ENCODE results near the gene TOMM22. TPM values are rescaled to one million over a fixed set of nuclear protein-coding genes. Genes with fewer than 3 reads are reported as not detected.
"Not testable (repeated sequence)": the region's sequence is repeated elsewhere in the genome, so short reads cannot be mapped to it uniquely, and the experiment has no call there.

The TOMM22 gene
- total RNA-seq: 10 to 100 TPM; 42.2 to 84.3 (median 59.5) TPM

DNA sequence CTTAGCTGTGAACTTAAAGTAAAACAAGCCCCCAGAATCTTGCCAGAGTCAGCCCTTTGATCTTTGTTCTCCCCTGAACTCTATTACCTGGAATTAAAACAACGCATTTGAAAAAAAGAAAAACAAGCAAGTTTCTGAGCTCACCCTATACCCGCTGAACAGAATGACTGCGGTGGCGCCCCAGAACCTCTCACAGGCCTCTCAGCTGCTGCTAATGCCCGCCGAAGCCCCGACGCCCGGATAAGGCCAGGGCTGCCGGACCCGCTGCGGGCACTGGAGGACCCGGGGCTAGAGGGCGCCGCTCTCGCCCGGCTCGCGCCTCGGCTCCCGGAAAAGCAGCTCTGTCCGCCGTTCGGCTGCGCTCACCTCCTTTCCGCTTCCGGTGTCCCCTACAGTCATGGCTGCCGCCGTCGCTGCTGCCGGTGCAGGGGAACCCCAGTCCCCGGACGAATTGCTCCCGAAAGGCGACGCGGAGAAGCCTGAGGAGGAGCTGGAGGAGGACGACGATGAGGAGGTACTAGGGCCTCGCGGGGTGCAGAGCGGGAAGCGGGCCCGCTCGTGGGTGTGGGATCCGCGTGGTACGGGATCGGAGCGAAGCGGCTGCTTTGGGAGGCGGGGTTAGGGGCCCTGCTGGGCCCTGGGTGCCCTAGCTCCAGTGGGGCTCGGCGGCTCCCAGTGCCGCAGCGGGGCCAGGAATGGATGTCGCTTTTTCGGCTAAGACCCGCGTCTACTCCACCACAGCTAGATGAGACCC, at the start of gene TOMM22:
Gene TOMM22 (plus strand): TSS at position 376 of the 754 bp plus-strand sequence. CDS start 22 bp downstream, at position 398.
- peaks cover 0 to 3% of the 10 kb centered on the region in 2 donors for H3K4me1 ChIP-seq (replicated peaks in 1 of 2)
- in situ Hi-C loops (cut with MboI; ENCODE audit: low pct_unique_long_range_greater_than_20kb in 2 of 9, low sequenced_read_pairs in 9 of 9, unreplicated experiment in 9 of 9): no loop called here
- H3K27ac ChIP-seq: peak within 1 kb of the TSS; percentile 67 to 90
- peak within 1 kb of the TSS; percentile 85 to 99 (median 90) for H3K4me3 ChIP-seq
- ATAC-seq (replicated peaks in 6 of 8): peak; percentile 98 to 99 (median 99)
- 0 to 2% (median 0%) methylated on average over 1 to 15 of the region's 60 CpGs; no CpG with 5 or more reads in 3 of the 10 experiments for whole genome bisulfite sequencing, 10 experiments

DNA sequence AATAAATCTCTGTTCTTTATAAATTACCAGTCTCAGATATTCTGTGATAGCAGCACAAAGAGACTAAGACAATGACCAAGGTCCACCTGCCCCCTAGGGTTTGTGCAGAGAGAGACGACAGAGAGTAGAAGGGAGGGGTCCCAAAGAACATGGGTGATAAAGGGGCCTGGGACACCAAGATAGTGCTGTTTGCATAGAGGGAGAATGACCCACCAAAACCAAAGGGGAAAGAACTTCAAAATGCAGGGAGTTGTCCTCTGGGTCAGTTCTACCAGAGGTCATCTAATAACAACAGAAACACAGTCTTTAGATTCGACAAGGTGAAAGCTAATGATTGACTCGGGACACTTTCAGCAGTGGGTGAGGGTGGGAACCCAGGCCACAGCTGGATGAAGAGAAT, 49.2 kb upstream of the TOMM22 start:
- no peak for ATAC-seq (replicated peaks in 6 of 8)
- H3K4me1 ChIP-seq (replicated peaks in 1 of 2): no peaks in the 10 kb centered on the region
- WGBS, 10 experiments: 56 to 100% (median 83%) methylated on average over 1 to 3 of the region's 3 CpGs; no CpG with 5 or more reads in 5 of the 10 experiments
- H3K27ac ChIP-seq: no peak overlapping the region
- H3K4me3 ChIP-seq: no peak overlapping the region
- in situ Hi-C loops (cut with MboI; ENCODE audit: low pct_unique_long_range_greater_than_20kb in 2 of 9, low sequenced_read_pairs in 9 of 9, unreplicated experiment in 9 of 9): no loop called here

DNA sequence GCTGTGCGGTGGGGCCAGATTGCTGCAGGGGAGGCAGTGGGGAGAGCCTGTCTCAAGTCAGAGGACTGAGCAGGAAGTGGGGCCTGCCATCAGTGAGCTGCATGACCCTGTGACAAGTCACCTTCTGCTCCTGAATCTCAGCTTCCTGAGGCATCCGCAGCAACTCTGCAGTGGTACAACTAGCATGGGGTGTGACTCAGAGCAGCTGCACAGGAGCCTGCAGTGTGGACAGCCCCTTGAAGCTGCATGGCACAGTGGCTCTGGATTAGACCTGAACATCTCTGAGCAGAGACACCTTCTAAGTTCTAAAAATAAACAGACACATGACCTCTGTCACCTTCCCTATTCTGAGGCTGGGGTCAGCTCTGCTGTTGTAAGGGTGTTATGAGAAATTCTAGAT, 43.5 kb upstream of the TOMM22 start:
- Histone ChIP-seq H3K4me3 (no peak overlapping the region), H3K27ac (peak overlapping the region in 1 of 2 donors; percentile 41), H3K4me1 (replicated peaks in 1 of 2) (peaks cover 0 to 5% of the 10 kb centered on the region in 2 donors)
- in situ Hi-C loops (cut with MboI; ENCODE audit: low pct_unique_long_range_greater_than_20kb in 2 of 9, low sequenced_read_pairs in 9 of 9, unreplicated experiment in 9 of 9): no loop called here
- peak in 1 of 8 experiments; percentile 34 for ATAC-seq (replicated peaks in 6 of 8)
- WGBS, 10 experiments: 90 to 100% (median 100%) methylated on average over 1 to 2 of the region's 2 CpGs; no CpG with 5 or more reads in 7 of the 10 experiments

DNA sequence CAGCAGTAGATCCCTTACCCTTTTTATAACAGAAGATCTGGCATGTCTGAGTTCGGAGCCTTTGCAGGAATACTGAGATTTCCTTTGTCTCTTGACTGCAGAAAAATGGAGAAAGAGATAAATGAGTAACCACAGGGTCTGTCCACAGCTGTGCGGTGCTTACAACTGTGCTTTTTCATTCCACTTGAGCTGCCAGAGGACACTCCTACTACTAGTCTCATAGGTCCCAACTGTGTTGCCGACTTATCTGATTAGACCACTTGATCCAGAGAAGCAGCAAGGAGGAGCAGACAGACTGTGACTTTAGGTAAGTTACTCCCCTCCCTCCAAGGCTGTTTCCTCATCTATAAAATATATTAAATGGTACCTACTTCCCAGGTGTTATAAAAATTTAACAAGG, 43.0 kb upstream of the TOMM22 start:
- Histone ChIP-seq H3K4me3 (no peak overlapping the region), H3K4me1 (replicated peaks in 1 of 2) (peaks cover 0 to 5% of the 10 kb centered on the region in 2 donors), H3K27ac (peak overlapping the region in 1 of 2 donors; percentile 41)
- no peak for ATAC-seq (replicated peaks in 6 of 8)
- in situ Hi-C loops (cut with MboI; ENCODE audit: low pct_unique_long_range_greater_than_20kb in 2 of 9, low sequenced_read_pairs in 9 of 9, unreplicated experiment in 9 of 9): no loop called here
- WGBS, 10 experiments: 0 to 100% (median 62%) methylated on average over 1 to 3 of the region's 3 CpGs; no CpG with 5 or more reads in 2 of the 10 experiments

DNA sequence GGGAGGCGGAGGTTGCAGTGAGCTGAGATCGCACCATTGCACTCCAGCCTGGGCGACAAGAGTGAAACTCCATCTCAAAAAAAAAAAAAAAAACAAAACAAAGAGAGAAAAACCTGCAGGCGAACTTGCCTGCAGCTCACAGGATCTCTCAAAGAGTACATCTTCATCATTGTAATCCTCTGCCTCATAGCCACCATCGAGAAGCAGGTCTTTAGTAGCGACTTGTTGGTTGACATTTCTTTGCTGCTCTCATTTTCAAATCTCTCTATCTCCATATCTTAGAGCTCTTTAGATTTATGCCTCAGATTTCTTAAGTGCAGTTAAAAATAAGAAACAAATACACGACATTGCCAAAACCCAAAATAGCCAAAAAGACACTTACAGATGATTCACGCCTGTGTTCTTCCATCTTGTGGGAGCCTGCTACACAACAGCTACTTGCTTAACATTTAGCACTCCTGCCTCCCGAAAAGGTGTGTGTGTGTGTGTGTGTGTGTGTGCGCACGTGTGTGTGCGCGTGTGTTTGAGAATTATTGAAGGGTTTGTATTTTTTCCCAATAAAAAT, 40.2 kb upstream of the TOMM22 start:
- in situ Hi-C loops (cut with MboI; ENCODE audit: low pct_unique_long_range_greater_than_20kb in 2 of 9, low sequenced_read_pairs in 9 of 9, unreplicated experiment in 9 of 9): no loop called here
- ATAC-seq (replicated peaks in 6 of 8): no peak
- Histone ChIP-seq H3K4me3 (no peak overlapping the region), H3K27ac (no peak overlapping the region), H3K4me1 (replicated peaks in 1 of 2) (peaks cover 0 to 5% of the 10 kb centered on the region in 2 donors)
- 87 to 100% (median 94%) methylated on average over 1 to 10 of the region's 13 CpGs; no CpG with 5 or more reads in 4 of the 10 experiments for WGBS, 10 experiments

DNA sequence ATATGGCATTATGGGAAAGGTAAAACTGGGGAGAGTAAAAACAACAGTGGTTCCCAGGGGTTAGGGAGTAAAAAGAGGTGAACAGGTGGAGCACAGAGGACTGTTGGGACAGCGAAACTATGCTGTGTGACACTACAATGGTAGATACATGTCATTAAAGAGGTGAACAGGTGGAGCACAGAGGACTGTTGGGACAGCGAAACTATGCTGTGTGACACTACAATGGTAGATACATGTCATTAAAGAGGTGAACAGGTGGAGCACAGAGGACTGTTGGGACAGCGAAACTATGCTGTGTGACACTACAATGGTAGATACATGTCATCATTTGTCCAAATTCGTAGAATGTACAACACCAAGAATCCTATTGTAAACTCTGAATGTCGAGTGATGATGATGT, 37.5 kb upstream of the TOMM22 start:
- 67 to 100% (median 92%) methylated on average over 1 to 3 of the region's 5 CpGs; no CpG with 5 or more reads in 4 of the 10 experiments for WGBS, 10 experiments
- peak in 2 of 8 experiments; percentile 54 to 66 for ATAC-seq (replicated peaks in 6 of 8)
- H3K27ac ChIP-seq; in situ Hi-C loops (cut with MboI; ENCODE audit: low pct_unique_long_range_greater_than_20kb in 2 of 9, low sequenced_read_pairs in 9 of 9, unreplicated experiment in 9 of 9); H3K4me3 ChIP-seq; H3K4me1 ChIP-seq (replicated peaks in 1 of 2): not testable (repeated sequence)

- in situ Hi-C loops (cut with MboI; ENCODE audit: low pct_unique_long_range_greater_than_20kb in 2 of 9, low sequenced_read_pairs in 9 of 9, unreplicated experiment in 9 of 9): no loop called here
- Histone ChIP-seq H3K4me3 (no peak overlapping the region), H3K27ac (no peak overlapping the region), H3K4me1 (replicated peaks in 1 of 2) (no peaks in the 10 kb centered on the region)
- WGBS, 10 experiments: 80 to 100% (median 94%) methylated on average over 1 to 6 of the region's 6 CpGs; no CpG with 5 or more reads in 2 of the 10 experiments
- no peak for ATAC-seq (replicated peaks in 6 of 8)
Observed at GRCh38 chr22:38645430-38645829, 36.3 kb upstream of the TOMM22 start.

DNA sequence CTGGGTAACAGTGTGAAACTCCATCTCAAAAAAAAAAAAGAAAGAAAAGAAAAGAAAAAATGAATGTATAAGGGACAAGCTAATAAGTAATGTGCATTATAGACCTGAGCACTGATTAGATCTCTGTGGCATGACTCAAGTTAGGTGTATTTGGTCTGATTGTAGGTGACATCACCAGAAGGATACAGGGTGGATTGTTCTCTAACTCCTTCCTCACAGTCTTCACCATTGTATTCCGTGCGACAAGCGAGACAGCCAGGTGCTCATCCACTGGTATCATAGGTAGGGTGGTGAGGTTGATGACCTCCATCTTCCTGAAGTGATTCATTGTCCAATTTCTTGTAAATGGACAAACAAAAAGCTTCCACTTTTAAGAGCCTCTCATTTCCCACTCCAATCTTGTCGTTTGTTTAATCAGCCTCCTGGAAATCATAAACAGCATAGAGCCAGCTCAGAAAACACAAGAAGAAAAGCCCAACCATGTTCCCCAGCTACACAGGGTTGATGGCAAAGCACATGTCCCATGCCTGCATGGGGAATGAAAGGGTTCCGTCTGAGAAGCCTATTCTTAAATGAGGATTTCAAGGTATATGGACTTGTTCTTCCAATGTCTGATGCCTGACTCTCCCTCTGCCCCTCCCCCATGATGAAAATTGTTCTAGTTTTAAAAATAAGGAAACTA, 31.8 kb upstream of the TOMM22 start:
- no peak for ATAC-seq (replicated peaks in 6 of 8)
- Histone ChIP-seq H3K4me3 (no peak overlapping the region), H3K27ac (no peak overlapping the region), H3K4me1 (replicated peaks in 1 of 2) (peaks cover 0 to under 1% of the 10 kb centered on the region in 2 donors)
- in situ Hi-C loops (cut with MboI; ENCODE audit: low pct_unique_long_range_greater_than_20kb in 2 of 9, low sequenced_read_pairs in 9 of 9, unreplicated experiment in 9 of 9): no loop called here
- WGBS, 10 experiments: 42 to 98% (median 86%) methylated on average over 1 to 5 of the region's 5 CpGs; no CpG with 5 or more reads in 2 of the 10 experiments

DNA sequence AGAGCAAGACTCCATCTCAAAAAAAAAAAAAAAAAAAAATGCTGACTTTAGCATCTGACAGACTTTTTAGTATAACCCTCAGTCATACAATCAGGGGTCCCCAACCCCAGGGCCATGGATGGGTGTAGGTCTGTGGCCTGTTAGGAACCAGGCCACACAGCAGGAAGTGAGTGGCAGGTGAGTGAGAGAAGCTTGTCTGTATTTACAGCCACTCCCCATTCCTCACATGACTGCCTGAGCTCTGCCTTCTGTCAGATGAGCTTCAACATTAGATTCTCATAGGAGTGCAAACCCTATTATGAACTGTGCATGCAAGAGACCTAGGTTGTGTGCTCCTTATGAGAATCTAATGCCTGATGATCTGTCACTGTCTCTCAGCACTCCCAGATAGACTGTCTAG, 28.9 kb upstream of the TOMM22 start:
- no peak overlapping the region for H3K4me3 ChIP-seq
- H3K4me1 ChIP-seq (replicated peaks in 1 of 2): peaks cover under 1 to 4% of the 10 kb centered on the region in 2 donors
- no peak overlapping the region for H3K27ac ChIP-seq
- in situ Hi-C loops (cut with MboI; ENCODE audit: low pct_unique_long_range_greater_than_20kb in 2 of 9, low sequenced_read_pairs in 9 of 9, unreplicated experiment in 9 of 9): no loop called here
- no peak for ATAC-seq (replicated peaks in 6 of 8)

GRCh38 chr22:38653741-38654140, 28.0 kb upstream of the TOMM22 start:
- 96 to 100% (median 100%) methylated on average over 1 to 8 of the region's 8 CpGs; no CpG with 5 or more reads in 3 of the 10 experiments for WGBS, 10 experiments
- in situ Hi-C loops (cut with MboI; ENCODE audit: low pct_unique_long_range_greater_than_20kb in 2 of 9, low sequenced_read_pairs in 9 of 9, unreplicated experiment in 9 of 9): no loop called here
- no peak overlapping the region for H3K27ac ChIP-seq

DNA sequence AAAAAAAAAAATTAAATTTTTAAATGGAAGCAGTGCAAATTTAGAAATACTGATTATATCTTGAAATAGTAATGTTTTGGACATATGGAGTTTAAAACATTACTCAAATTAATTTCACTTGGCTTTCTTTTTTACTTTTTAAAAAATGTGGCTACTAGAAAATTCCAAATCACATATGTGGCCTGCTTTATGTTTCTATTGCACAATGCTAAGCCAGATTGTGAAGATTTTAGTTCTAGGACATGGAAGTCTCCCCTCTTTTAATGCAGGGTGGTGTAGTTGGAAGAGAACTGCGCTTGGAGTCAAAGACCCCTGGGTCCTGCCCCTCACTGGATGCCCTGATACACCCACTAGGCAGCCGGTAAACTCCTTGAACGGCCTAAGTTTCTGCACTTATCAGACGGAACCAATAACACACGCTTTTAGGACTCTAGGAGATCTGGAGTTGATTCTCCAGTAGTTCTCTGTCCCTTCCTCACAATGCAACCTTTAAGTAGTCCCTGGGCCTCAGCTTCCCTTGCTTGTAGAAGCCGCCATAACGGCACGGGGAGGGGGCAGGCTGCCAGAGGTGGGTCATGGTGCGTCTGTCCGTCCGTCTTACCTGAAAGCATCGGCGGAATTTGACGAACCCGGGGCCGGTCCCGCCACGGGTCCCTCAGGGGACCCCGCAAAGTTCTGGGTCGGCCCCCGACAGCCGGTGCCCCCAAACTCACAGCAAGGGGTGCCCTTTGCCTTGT, 26.1 kb upstream of the TOMM22 start:
- Histone ChIP-seq H3K4me3 (peak overlapping the region; percentile 74 to 98 (median 92)), H3K27ac (peak overlapping the region; percentile 99 to 100), H3K4me1 (replicated peaks in 1 of 2) (peaks cover 3 to 4% of the 10 kb centered on the region in 2 donors)
- 0 to 100% (median 13%) methylated on average over 1 to 7 of the region's 22 CpGs; no CpG with 5 or more reads in 3 of the 10 experiments for WGBS, 10 experiments
- peak in 7 of 8 experiments; percentile 8 to 30 (median 13) for ATAC-seq (replicated peaks in 6 of 8)
- in situ Hi-C loops (cut with MboI; ENCODE audit: low pct_unique_long_range_greater_than_20kb in 2 of 9, low sequenced_read_pairs in 9 of 9, unreplicated experiment in 9 of 9): no loop called here

More at GRCh38 chr22:38653741-38654140, 28.0 kb upstream of the TOMM22 start:
- Histone ChIP-seq H3K4me3 (no peak overlapping the region), H3K4me1 (replicated peaks in 1 of 2) (peaks cover 3 to 4% of the 10 kb centered on the region in 2 donors)
- no peak for ATAC-seq (replicated peaks in 6 of 8)

DNA sequence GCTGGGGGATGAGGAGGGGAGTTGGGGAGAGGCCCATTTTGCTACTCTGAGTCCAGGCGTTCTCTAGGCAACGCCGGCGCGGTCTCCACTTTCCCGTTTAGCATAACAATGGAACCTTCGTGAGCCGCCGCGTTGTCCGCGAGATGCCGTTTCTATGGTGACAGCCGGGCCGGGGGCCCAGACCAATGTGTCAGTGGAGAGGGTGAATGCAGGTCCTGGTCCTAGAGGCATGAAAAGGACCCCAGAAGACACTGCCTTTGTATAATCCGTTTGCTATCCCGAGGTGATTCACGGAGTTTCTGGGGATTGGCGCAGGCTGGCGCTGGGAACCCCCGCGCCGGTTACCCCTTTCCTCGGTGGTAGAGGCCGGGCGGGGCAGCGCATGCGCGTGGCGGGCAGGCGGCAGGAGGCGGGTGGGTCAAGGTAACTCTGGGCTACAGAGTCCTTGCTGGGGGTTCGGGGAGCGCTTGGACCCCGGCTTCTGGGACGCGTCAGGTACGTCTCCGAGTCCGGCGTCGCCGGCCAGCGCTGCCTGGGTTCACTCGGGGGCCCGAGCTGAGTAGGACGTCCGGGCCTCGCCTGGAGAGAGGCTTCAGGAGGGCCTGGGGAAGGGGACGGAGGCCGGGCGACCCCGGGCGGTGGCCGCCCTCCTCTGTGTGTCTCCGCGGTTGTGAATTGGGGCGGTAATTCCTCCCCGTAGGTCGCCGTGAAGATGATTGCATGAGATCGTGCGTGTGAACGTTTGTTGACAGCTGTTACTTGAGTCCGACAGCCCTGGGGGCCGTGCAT, 25.3 kb upstream of the TOMM22 start, which contains the start of the genes CBY1 and FAM227A:
Gene CBY1 (plus strand): TSS at position 383 of the 789 bp plus-strand sequence. CDS start 11,417 bp downstream, outside the sequence.
Gene FAM227A (minus strand): TSS at position 137 of the 789 bp plus-strand sequence. CDS start 6,224 bp downstream, outside the sequence.
- H3K4me1 ChIP-seq (replicated peaks in 1 of 2): peaks cover 3 to 4% of the 10 kb centered on the region in 2 donors
- peak within 1 kb of the TSS; percentile 74 to 98 (median 92) for H3K4me3 ChIP-seq
- peak within 1 kb of the TSS; percentile 99 to 100 for H3K27ac ChIP-seq
- in situ Hi-C loops (cut with MboI; ENCODE audit: low pct_unique_long_range_greater_than_20kb in 2 of 9, low sequenced_read_pairs in 9 of 9, unreplicated experiment in 9 of 9): no loop called here
- peak; percentile 89 to 94 (median 91) for ATAC-seq (replicated peaks in 6 of 8)
- 0% methylated on average over 1 to 13 of the region's 66 CpGs; no CpG with 5 or more reads in 6 of the 10 experiments for WGBS, 10 experiments
